Activated CD4-positive, alpha-beta T cell treated with anti-CD3 and anti-CD28 coated beads for 4 hours (primary cell): ENCODE measurements around the gene ZER1.
"Not testable (repeated sequence)": the region's sequence is repeated elsewhere in the genome, so short reads cannot be mapped to it uniquely, and the experiment has no call there.

Experiments
- DNase-seq, 2 donors: peaks; one replicate each; pipeline ENCODE4 v3.0.0-alpha.2; 2020

ZER1 gene

DNA sequence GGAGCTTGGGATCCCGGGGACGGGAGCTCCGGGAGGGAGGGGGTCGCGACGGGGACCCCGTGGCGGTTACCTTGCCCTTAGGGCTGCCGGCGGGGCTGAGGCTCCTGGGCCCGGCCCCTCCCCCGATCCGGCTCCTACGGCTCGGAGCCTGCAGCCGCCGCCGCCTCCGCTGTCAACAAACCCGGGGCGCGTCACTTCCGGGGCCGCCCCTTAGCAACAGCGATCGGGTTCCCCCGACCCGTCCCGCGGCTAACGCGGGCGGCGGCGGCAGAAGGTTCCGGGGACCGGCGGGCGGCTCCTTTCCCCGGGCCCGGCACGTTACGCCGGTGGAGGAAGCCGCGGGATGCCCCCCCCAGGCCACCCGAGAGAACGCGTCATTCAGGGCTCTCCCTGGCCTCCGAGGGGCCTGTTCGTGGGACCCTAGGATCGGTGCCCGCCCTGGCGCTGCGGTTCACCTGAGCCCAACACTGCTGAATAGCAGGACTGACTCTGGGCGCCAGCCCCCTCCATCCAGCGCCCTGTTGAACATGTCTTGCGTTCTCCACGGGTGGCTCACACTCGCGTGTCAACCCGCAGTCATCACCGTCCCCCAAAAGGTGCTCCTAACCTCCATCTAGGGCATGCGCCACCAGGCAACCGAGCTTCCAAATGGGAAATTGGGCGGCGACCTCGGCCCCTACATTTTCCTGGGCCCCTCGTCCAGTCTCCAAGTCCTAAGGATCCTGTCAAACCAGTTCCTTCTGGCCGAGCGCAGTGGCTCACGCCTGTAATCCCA is at the start of gene ZER1:
TSS of gene ZER1 (minus strand) at position 183 of the 775 bp plus-strand sequence. CDS start 16,362 bp downstream, outside the sequence.
- peak; percentile 94 for DNase-seq

DNA sequence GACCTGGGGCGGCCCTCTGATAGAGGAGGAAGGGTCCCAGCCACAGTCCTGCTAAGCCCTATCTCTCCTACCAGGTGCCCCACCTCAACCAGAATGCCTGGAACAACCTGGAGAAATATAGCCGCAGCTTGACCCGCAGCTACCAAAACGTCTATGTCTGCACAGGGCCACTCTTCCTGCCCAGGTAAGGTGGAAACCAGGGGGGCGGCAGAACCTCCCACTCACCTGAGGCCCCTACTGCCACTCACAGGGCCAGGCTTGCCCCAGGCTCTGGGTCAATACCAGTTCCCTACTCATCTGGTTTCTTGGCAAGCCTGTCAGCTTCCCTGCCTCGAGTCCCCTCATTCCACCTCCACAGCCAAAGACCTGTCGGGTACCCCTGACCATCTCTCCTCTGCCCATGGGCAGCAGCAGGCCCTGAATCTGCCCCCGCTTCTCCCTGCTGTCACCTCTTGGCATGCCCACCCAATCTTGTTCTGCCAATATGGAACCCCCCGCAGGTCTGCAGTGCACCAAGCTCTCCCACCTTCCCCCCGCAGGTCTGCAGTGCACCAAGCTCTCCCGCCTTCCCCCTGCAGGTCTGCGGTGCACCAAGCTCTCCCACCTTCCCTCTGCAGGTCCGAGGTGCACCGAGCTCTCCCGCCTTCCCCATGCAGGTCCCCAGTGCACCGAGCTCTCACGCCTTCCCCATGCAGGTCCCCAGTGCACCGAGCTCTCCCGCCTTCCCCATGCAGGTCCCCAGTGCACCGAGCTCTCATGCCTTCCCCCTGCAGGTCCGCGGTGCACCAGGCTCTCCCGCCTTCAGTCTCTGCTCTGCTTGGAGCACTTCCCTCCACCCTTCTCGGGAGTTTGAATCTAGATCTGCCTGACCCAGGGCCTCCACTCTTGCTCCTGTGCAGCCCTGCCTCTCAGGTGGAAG is 49.2 kb upstream of the ZER1 start:
- DNase-seq: no peak

DNA sequence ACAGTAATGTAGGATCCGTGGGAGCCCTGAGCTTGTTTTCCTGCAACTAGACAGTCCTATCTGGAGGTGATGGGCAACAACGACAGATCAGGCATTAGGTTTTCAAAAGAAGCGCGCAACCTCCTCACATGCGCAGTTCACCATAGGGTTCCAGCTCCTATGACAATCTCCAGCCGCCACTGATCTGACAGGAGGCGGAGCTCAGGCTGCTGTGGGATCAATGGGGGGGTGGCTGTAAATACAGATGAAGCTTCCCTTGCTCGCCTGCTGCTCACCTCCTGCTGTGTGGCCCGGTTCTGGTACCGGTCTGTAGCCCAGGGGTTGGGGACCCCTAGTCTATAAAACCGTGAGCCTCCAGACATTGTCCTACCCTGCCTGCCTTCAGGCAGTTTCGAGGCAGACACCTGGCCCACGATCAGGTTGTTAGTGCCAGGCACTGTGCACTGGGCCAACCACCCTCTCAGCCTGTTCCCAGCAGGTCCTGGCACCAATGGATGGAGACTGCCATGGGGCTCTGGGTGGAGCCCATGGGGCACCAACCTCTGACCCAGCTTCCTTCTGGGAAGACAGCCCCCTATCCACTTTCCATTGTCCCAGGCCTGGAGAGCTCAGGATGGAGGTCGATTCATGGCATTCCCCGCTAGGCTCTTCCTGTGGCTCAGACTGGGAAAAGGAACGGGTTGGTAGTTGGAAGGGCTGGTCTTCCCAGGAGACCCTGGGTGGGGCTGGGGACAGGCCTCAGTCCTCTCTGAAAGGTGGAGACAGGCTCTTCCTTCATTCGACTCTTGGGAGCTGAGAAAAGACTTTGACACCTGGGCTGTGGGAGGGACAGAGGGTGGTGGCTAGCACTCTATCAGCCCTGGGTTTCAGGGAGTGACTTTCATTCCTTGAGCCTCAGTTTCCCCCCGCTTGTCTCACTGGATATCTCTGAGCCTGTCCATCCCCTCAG is 48.3 kb upstream of the ZER1 start:
- no peak for DNase-seq

DNA sequence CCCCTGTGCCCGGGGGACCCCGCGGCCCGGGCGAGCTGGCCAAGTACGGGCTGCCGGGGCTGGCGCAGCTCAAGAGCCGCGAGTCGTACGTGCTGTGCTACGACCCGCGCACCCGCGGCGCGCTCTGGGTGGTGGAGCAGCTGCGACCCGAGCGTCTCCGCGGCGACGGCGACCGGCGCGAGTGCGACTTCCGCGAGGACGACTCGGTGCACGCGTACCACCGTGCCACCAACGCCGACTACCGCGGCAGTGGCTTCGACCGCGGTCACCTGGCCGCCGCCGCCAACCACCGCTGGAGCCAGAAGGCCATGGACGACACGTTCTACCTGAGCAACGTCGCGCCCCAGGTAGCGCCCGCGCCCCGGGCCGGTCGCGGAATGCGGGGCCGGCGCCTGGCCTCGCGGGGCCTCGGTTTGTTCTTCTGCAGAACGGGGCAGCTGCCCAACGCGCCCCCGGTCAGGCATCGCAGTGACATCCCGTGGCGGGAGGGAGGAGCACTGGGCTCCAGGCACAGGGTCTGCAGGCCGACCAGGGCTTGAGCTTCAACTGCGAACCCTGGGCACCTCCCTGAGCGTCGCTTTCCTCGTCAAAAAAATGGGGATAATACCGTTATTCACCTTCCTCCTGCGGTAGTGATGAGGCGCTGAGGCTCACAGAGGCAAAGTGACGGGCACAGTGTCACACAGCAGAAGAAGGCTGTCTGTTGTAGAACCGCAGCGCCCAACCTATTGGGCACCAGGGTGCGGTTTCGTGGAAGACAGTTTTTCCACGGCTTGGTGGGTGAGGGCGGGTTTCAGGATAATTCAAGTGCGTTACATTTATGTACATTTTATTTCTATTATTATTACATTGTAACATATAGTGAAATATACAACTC is 47.4 kb upstream of the ZER1 start:
- peak; percentile 29 to 31 for DNase-seq

DNA sequence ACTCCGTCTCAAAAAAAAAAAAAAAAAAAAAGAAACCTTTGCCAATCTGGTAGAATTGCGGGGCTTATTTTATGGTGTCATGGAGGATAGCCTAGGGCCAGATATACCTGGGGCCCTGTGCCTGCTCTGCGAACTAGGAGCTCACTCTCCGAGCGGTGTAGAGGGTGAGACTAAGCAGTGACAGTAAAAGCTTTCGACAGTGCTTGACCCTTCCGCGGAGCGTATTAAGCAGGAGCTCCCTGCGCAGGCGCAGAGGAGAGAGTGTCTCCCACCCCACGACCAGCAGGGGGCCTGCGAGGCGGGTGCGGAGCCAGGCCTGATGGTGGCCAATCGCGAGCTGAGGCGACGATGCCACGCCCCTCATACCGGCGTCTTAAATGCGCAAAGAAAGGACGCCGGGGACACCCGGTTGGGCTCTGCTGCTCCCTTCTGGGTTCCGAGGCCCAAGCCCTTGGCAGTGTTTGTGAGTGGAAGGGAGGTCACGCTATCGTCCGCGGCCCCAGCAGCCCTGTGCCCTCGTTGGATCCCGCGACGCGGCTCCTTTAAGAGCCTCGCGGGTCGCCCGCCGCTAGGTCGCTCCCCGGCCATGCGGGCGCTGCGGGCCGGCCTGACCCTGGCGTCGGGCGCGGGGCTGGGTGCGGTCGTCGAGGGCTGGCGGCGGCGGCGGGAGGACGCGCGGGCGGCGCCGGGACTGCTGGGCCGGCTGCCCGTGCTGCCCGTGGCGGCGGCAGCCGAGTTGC is 46.5 kb upstream of the ZER1 start, which contains the start of gene ENDOG:
TSS of gene ENDOG (plus strand) at position 402 of the 740 bp plus-strand sequence. CDS start at position 587, 185 bp downstream.
- peak; percentile 97 to 98 for DNase-seq

DNA sequence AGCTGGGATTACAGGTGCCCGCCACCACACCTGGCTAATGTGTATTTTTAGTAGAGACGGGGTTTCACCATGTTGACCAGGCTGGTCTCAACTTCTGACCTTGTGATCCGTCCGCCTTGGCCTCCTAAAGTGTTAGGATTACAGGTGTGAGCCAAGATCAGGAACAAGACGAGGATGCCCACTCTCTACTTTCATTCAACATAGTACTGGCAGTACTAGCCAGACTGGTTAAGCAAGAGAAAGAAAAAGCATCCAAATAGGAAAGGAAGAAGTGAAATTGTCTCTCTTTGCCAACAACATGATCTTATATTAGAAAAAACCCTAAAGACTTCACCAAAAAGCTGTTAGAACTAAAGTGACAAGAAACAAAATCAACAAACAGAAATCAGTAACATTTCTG is 39.1 kb upstream of the ZER1 start:
- DNase-seq: no peak

DNA sequence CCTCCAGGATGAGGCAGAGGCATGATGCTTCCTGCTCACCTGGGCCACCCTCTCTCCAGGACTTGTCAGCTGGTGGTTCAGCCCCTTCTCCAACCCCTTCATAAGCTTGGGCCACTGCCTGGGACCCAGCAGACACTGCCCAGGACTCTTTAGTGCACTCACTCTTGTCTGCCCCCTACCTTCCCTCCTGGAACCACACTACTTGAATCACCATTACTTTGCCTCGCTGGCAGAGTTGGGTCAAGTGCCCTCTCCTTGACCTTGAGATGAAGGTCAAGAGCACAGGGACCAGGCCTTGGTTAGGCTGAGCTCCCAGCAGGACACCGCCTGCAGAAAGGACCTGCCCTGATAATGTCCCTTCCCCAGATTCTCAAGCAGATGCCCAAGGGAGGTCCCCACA is 38.1 kb upstream of the ZER1 start:
- no peak for DNase-seq

DNA sequence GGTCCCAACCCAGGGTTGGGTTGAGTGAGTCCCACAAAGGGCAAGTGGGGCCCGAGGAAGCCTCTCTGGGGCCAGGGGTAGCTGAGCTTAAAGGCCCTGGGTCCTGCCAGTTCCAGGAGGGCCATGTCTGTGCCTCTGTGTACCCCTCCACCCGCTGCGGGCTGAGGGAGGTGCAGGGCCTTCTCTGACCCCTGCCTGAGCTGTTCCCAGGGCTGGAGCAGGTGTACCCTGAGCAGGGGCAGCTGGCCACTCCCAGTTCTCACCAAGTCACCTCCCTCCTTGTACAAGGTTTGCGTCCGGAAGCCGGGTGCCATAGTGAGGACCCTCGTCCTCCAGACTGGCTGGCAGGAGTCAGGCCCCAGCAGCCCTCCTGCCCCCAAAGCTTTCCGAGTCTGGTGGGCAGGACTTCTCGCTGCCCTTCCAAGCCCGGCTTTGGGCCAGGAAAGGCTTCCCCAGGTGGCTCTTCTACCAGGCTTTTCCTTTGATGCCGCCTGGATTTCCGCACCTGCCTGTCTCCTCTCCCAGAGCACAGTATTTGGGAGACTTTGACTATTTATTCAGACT is 37.4 kb upstream of the ZER1 start:
- no peak for DNase-seq

DNA sequence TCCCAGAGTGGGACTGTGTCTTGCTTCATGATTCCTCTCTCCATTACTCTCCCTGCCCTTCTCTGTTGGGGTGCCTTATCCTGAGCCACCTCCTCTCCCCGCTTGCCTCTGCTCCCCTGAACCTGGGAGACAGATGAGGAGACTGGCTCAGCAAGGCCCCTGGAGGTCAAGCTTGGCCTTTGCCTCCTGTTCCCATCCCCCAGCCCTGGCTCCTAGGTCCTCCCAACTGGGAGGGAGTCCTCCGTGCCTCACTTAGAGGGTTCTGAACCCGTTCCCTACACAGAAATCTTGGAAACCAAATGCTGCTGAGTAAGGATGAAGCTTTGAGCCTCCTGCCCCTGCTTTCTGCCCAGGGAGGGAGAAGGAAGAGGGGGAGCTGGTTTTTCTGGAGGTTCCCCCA is 36.8 kb upstream of the ZER1 start:
- no peak for DNase-seq

DNA sequence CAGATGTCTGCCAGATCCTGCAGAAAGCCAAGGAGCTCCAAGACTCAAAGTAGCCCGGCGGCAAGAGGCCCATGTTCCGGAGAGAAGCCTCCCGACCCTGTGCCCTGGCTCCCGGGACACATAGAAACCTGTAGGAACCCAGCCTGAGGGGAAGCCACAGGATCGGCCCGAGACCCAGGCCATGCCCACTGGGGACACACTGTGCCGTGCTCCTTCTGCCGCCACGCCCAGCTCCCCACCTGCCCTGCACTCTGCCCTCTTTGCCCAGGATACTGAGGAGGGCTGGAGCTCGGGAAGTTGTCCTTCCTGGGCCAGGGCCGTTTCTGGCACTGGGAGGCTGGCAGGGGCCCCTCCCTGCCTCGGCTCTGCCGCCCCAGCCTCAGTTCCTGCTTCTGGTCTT is 36.1 kb upstream of the ZER1 start:
- no peak for DNase-seq

DNA sequence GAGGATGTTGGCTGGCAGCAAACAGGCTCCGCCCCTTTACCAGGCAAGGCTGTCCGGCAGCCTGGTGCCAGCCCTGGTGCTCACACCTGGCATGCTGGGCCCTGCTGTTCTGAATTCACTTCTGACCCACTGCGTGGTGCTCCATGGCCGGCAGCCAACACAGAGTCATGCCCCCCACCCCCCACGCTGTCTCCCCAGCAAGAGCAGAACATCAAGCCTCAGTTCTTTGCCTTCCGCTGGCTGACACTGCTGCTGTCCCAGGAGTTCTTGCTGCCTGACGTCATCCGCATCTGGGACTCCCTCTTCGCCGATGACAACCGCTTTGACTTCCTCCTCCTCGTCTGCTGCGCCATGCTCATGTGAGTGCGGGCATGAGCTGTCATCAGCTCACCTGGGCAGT is 33.9 kb upstream of the ZER1 start:
- DNase-seq: no peak

DNA sequence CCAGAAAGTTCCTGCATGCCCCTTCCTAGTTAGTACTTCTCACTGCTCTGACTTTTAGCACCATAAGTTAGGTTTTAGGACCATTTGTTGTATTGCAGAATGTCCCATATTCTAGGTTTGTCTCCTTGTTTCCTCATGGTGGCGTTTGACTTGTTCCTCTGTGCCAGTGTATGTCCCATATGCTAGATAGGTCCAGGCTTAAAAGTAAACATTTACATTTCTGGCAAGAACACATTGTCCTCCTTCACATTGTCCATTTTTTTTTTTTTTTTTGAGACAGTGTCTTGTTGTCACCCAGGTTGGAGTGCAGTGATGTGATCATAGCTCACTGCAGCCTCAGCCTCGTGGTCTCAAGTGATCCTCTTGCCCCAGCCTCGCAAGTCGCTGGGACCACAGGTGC is 30.8 kb upstream of the ZER1 start:
- no peak for DNase-seq

DNA sequence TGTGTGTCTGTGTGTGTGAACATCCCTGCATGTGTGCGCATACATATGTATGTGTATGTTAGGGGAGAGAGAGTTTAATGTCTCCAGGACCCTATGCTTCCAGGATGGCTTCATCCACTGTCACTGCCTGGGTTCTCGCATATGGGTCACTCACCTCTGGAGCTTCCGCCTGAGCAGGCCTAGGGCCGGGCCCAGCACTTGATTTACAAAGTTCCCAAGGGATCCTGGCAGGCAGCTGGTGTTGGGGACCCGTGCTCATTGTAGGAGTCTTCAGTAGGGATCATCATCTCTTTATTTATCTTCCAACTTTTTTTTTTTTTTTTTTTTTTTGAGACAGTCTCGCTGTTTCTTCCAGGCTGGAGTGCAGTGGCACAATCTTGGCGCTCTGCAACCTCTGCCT is 28.3 kb upstream of the ZER1 start:
- DNase-seq: no peak

DNA sequence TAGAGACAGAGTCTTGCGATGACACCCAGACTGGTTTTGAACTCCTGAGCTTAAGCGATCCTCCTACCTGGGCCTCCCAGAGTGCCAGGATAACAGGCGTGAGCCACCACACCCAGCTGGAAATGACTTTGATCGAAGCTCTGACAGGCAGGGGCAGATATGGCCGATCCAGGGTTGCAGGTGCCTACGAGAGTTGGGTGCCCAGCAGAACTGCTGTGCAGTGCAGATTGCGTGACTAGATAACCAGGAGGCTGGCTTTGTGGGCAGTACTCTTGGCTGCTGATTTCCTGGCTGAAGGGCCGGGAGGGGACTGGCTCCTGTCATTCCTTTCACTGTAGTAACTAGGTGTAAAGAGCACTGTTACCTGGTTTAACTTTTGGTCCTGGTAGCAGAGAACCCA is 27.2 kb upstream of the ZER1 start:
- no peak for DNase-seq

DNA sequence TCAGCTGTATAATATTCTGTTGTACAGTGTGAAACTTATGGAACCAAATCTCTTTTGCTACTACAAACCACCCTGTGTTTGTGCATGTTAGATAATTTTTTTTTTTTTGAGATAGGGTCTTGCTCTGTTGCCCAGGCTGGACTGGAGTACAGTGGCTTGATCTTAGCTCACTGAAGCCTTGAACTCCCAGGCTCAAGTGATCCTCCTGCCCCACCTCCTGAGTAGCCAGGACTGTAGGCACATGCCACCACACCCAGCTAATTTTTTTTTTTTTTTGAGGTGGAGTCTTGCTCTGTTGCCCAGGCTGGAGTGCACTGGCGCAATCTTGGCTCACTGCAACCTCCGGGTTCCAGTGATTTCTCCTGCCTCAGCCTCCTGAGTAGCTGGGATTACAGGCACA is 23.2 kb upstream of the ZER1 start:
- DNase-seq: not testable (repeated sequence)

DNA sequence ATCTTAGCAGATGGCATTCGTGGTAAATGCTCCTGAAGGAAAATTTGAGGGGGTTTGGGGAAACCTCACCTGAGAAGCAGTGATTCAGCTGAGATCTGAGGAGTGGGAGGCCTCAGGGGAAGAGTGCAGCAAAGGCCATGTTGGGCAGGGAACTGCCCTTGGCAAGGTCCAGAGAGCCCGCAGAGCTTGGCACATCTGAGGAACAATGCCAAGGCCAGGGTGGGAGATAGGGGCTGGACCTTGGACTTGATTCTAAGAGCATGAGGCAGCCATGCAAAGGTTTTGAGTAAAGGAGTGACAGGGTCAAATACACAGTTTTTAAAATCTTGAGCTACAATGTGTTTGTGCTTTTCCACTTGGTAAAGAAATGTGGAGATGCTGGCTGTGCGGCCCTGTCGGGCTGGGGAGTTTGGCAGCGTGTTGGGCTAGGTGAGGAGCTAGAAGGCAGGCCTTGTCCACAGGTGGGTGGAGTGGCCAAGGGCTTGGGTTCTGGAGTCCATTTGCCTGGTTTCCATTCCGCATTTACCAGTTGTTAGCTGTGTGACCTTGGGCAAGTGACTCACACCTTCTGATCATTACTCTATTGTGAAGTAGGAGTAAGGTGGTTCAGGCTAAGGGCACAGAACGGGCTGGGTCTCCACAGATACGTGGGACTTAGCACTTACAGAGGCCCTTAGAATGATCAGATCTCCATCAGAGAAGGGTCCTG is 21.4 kb upstream of the ZER1 start:
- no peak for DNase-seq

DNA sequence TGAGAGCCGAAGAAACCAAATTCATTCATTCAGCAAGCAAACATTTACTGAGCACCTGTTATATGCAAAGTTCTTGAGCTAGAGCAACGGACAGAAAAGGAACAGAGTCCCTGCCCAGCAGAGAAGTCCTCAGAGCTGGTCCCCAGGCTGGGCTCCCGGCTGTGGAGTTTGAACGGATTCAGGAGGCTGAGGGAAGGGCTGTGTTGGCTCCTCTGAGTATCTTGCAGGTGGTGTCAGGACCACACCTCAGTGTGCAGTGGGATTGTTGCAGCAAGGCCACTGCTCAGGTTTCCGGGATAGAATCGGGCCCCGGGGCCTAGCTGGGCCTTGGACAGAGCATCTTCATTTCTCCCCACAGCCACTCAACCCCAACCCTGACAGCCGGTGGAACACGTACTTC is 20.4 kb upstream of the ZER1 start:
- DNase-seq: no peak

DNA sequence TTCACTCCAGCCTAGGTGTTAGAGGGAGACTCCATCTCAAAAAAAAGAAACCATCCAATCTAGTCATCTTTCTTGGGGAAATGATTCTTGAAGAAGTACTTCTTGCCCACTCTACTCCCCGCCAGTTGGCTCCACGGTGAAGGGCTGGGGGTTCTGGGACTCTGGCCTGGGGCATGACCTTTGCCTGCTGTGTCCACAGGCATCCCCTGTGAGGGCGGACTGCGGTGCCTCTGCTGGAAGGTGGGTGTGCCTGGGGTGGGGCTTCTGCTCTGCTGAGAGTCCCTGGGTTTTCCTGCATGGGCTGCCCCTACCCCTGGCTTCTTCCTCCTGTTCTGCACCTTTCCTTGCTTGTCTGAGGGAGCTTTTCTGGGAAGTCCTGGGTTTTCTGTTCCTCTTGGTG is 18.8 kb upstream of the ZER1 start:
- DNase-seq: no peak

DNA sequence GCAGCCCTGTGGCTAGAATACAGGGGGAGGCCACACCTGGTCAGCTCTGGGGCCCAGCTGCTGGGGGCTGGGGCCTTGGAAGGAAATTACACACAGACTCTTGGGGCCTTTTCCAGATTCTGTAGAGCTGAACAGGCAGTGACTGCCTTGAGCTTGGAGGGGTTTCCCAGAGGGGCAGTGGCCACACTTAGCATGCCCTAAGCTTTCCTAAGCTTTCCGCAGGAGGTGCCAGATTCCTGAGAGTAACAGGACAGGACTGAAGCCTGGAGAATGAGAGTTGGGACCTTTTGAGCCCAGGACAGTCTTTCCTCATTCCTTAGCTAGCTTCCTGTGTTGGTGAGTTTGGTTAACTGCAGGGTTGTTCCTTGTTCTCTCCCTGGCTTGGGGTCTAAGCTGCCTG is 16.7 kb upstream of the ZER1 start:
- no peak for DNase-seq

DNA sequence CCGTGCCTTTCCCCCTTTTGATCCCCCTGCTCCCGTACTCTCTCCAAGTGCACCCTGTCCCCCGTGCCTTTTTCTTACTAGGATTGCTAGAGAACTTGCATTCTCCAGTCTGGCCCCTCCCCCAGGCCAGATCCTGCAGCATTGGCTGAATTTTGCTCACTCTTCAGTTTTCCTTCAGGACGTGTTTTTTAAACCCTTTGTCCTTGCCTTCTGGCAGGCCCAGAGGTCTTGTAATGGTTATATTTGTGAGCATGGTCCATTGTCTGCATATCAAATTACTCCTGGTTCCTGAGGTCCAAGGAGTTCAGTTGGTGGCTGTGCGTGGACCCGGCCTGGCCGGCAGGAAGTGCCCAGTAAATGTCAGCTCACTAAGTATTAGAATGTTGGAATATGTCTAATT is 15.9 kb upstream of the ZER1 start:
- peak in 1 of 2 donors; percentile 3 for DNase-seq
